Stimulated activated naive CD4-positive, alpha-beta T cell treated with Interleukin-2 at 50 U/mL for 16 hours (primary cell): ENCODE data around the gene GBP7.
"Not testable (repeated sequence)": the region's sequence is repeated elsewhere in the genome, so short reads cannot be mapped to it uniquely, and the experiment has no call there.

ENCODE experiments used
- DNase-seq: peaks from one replicate; lab custom pipeline; 2025; lab: John Stamatoyannopoulos, UW

The GBP7 gene, protein sequence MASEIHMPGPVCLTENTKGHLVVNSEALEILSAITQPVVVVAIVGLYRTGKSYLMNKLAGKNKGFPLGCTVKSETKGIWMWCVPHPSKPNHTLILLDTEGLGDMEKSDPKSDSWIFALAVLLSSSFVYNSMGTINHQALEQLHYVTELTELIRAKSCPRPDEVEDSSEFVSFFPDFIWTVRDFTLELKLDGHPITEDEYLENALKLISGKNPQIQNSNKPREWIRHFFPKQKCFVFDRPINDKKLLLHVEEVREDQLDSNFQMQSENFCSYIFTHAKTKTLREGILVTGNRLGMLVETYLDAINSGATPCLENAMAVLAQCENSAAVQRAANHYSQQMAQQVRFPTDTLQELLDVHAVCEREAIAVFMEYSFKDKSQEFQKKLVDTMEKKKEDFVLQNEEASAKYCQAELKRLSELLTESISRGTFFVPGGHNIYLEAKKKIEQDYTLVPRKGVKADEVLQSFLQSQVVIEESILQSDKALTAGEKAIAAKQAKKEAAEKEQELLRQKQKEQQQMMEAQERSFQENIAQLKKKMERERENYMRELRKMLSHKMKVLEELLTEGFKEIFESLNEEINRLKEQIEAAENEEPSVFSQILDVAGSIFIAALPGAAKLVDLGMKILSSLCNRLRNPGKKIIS

DNA sequence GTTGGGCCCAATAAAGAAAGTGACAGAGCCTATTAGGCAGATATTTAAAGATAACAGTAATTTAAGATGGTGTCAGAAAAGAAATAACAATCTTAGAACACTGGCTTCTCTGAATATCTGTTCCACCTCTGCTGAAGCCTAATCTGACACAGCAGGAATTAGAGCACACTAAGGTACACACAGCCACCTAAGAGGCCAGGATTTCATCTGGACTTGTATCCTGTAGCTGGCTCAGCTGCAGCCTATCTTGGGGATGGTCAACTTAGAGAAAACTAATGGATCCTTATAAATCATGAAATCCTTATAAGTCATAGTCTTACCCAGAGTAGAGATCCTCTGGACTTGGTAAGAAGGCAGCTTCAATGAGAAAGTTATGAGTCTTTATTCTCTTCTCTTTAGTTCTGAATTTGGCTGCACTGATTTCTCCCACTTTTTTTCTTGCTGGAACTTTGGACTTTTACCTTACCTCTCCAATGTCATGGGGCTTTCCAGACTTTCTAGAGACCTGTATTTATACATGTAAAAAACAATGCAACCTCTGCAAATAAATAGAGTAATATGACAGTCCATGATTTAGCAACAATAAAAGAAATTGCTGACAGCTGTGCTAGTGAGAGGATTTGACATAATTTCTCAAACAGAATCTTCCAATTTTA, at the start of gene GBP7:
GBP7 (minus strand) TSS at position 403 of the 656 bp plus-strand sequence. CDS start 4,068 bp downstream, outside the sequence.
- no peak for DNase-seq

DNA sequence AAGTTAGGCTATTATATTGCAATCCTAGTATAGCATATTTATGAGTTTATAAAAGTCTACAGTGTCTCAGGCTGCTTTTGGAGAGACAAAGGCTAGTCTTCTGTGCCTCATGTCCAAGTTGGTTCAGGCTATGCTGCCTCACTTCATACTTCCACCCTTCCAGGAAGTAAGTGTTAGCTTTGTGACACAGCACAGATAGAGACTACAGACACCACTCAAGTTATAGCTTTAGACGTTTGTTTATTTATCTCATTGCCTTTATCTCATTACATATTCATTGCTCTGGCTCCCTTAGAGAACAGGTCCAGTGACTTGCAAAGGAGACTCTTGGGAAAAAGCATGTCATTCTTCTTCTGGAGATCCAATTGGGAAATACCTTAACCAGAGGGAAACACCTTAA, 45.5 kb upstream of the GBP7 start:
- DNase-seq = no peak

DNA sequence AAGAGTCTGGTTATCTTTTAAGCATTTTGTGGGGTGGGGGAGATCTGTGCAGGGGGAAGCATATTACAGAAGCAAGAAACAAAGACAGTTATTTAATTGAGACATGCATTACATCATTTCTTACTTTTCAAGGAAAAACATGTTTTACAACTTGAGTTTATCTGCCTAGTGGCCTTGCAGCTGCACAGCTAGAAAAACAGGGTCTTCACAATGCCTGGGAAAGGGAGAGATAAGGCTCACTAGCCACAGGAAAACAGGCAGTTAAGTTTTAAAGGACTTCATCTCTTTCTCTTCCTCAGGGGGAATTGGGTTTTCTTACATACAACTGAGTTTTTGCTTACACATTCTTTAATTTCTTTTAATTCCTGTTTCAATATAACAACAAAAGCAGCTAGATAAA, 44.0 kb upstream of the GBP7 start:
- not testable (repeated sequence) for DNase-seq

DNA sequence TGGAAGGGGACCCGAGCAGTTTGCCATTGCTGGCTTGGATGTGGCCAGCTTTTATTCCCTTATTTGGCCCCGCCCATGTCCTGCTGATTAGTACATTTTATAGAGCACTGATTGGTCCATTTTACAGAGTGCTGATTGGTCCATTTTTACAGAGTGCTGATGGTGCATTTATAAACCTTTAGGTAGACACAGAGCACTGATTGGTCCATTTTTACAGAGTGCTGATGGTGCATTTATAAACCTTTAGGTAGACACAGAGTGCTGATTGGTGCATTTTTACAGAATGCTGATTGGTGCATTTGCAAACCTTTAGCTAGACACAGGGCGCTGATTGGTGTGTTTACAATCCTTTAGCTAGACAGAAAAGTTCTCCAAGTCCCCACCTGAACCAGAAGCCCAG, 43.1 kb upstream of the GBP7 start:
- DNase-seq = not testable (repeated sequence)

DNA sequence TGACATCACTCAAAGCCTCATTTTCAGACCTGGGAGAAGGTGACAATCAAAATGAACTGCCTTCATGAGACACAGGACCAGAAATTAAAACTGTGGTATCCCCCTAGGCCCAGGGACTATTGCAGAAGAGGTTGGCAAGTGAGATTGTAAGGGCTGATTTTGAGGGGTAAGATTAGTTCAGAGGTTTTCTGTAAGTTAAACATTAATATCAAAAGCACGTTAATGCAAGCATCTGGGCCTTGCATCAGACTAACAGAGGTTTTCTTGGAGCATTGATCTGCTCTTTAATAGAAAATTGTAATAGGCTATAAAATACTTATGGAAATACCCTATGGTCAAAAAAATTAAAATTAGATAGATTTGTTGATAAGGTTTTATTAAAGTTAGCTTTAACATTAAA, 37.5 kb upstream of the GBP7 start:
- DNase-seq = no peak

DNA sequence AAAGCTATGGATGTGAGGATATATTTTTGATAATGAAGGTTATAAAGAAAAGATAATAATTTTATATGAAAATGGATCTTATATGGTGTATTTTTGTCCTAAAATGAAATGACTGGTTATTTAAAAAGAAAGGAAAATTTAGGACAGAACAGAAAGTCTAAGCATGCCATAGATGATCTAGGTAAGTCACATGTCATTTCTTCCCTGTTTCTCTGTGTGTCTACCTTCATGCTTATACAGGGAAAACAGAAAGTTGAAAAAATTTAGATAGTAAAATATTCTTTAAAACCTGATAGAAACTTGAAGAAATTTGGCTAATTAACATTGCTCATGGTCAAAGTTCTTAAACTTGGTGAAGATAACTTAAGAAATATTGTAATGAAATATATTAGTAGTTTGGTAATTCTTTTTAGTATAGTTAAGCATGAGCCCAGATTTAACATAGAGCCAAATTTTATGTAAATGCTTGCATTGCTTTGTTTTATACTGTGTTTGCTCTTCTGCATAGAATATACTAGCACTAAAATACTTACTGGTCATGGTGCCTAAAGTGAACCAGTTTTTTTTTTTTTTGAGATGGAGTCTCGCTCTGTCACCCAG, 35.3 kb upstream of the GBP7 start:
- DNase-seq = no peak

DNA sequence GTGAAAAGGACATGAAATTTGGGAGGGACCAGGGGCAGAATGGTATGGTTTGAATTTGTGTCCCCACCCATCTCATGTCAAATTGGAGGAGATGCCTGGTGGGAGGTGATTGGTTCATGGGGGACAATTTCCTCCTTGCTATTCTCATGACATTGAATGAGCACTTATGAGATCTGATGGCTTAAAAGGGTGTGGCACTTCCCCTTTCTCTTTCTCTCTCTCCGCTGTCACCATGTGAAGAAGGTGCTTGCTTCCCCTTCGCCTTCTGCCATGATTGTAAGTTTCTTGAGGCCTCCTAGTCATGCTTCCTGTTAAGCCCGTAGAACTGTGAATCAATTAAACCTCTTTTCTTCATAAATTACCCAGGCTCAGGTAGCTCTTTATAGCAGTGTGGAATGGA, 30.6 kb upstream of the GBP7 start:
- DNase-seq = no peak

DNA sequence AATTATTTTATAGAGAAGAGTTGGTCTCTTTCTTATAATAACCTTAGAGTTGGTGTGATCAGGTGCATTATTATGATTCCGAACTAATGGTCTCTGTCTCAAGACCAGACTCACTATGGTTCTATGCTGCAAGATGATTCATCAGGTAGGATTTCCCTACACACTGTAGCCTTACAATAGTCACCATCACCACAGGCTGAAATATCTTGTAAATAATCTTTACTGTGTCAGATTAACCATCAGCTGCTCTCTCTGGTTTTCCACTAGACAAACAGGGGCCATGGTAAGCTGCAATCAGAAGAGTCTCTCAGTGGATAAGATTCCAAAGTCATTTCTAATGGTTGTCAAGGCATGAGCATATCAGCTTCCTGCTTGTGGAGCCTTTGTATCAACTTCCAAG, 27.4 kb upstream of the GBP7 start:
- DNase-seq = no peak

DNA sequence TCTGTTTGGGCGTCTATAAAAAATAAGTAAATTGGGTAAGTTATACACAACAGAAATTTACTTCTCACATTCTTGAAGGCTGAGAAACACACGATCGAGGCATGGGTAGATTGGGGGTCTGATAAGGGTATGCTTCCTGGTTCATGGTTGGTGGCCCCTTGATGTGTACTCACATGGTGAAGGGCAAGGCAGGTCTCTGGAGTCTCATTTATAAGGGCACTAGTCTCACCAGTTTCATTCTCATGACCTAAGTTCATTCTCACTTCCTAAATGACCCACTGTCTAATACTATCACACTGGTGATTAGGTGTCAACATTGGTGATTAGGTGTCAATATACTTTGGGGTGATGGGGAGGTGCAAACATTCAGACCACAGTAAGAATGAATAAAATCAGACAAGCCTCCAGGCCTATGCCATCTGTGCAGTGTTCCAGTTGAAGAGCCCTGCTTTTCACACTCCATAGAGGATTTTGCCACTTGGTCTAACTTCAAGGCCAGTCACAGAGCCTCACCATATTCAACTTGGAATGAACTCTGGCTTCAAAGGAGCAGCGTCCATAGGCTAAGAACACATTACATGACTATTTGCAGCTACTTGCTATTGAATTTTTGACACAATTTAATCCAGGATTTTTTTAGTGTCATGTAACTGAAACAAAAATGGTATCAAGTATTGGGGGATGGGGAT, 25.4 kb upstream of the GBP7 start:
- no peak for DNase-seq

DNA sequence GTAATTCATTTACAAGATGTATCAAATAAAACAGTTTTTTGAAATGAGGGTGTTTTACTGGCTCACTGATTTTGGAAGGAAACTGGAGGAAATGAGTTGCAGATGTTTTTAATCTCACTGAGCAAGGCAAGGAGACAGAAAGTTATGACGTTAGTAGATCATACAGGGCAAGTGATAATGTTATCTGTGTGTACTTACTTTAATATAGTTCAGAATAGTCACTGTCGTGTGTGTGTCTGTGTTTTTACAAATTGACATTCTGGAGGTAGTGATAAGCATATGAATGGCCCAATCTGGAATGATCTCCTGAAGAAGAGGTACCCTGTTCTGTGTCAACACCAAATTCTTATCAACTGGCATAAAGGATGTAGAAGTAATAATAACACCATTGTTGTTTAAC, 24.9 kb upstream of the GBP7 start:
- DNase-seq = no peak

DNA sequence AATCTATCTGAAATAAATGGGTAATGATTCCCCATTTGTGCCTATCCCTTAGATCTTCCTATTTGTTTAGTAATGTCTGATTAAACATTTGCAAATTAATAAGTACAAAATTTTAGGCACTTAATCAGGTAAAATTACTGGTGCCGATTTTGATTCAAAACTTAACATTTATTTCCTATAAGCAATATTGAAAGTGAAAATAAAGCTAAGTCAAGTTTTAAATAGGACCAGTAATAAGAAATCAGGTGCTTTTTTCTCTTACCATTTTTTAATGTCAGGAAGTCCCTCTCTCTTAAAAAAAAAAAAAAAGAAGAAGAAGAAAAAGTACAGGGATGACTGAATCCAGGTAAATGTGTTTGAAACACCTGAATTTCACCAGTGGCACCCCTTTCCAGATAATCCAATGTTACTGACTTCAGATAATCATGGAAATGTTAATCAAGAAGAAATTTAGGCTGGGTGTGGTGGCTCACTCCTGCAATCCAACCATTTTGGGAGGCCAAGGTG, 23.8 kb upstream of the GBP7 start:
- no peak for DNase-seq

DNA sequence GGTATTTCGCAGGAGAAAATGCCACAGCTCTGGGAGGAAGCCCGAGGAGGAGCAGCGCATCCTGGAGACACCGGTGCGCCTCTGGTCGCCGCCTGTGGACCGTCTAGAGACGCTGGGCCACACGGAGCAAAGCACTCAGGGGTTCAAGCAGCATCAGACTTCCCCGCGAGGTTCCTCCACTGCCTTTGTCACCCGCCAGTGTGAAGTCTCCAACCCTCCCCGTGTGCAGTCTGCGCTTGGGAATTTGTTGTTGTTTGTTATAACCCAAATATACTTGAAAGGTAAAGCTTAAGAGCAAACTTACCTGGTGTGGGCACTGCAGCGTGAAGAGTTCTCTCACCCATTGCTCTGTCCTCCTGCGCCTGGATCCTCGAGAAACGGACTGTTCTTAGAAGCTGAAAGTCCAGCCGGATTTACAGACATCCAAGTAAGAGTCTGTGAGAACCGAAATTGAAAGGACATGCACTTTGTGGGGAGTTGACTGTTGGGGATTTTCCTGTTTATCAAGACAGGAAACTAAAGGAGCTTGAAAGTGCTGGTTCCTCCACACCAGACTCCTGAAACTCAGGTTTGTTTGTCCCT, 22.8 kb upstream of the GBP7 start, which contains the start of gene GBP4:
GBP4 (minus strand) TSS at position 452 of the 582 bp plus-strand sequence; CDS start at position 344, 108 bp downstream.
- peak; percentile 28 for DNase-seq

DNA sequence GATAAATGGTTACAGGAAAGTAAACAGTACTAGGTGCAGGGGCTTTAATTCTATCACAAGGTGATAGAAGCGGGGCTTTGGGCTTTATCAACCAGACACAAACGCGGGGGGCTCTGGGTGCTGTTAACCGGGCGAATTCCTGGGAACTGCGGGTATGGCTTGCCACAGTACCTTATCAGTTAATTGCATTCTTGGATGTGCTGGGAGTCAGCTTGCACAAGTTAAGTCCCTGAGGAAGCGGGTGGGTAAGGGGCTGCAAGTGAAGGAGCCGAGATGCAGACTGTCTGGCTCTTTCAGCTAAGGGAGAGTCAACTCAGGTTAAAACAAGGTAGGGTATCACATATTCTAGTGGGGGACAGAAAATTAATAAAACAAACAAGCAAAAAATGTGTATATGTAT, 22.3 kb upstream of the GBP7 start:
- DNase-seq = no peak

DNA sequence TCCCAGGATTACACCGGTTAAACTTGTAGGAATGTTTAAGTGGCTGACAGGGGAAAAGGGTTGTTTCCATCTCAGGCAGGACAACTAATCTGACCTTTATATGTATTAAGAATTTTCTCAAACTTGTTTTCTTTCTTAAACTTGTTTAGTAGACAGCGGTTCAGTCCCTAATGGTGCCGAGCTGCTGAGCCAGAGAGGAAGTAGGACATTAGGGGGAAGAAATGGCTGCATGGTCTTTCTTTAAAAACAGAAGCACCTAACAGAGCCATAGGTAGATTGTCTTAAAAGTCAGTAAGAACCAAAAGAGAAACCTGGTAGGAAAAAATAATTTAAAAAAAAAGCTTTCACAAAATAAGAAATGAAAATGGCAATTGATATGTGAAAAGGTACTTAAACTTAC, 19.7 kb upstream of the GBP7 start:
- no peak for DNase-seq

DNA sequence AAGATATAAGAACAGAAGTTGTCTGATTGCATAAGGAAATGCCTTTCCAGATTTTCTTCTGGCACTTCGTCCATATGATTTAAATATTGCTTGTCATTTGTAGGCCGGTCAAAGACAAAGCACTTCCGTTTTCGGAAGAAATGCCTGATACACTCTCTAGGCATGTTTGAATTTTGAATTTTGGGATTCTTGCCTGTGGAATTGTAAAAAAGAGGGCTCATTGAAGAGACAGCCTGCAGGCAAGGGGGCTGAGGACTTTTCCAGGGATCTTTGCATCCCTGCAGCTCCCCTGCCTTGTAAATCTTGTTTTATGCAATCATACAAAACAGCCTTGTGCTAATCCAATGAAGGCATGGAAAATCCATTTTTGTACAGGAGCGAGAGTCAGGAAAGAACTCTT, 15.5 kb upstream of the GBP7 start:
- DNase-seq = no peak

DNA sequence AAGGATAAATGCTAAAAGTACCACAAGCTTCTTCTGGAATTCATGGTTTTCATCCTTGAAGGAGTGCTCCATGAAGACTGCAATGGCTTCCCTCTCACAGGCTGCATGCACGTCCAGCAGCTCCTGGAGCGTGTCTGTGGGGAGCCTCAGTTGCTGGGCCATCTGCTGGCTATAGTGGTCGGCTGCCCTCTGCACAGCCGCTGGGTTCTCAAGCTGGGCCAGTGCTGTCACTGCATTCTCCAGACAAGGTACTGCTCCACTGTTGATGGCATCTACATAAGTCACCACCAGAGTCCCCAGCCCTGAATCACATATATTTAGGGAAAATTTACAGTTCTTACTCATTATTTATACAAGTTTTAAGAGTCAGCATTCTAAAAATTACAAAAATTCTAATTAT, 14.2 kb upstream of the GBP7 start:
- DNase-seq = no peak

DNA sequence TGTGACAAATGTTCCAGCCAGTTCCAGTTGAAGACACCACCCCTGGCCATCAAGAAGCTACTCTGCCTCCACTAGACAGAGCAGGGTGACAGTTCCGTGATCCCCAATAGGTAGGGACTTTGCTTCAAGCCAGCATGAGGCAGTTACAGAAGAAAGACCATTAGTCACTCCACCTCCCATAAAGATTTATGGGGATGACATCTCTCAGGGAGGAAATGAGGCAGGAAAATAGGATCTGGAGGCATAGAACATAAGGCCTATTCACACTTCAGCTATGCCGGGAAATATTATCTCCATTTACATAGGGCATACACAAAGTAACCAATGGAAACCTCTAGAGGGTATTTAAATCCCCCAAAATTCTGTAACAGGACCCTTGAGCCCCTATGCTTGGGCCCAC, 3.5 kb upstream of the GBP7 start:
- DNase-seq = no peak

DNA sequence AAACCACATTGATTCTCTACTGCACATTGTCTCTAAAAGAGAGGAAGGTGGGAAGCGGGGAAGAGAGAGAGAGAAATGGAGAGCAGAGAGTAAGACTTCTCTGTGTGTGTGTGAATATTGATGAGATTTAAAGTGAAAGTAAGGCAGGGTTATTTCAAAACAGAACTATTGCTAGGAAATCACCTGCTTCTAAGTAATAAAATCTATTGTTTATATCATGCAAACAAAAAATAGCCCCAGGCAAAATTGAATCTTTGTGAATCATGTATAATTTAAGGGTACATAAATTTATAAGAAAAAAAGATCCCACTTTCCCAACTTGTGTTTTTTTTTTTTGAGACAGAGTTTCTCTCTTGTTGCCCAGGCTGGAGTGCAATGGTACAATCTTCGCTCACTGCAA, 1.2 kb upstream of the GBP7 start:
- no peak for DNase-seq

DNA sequence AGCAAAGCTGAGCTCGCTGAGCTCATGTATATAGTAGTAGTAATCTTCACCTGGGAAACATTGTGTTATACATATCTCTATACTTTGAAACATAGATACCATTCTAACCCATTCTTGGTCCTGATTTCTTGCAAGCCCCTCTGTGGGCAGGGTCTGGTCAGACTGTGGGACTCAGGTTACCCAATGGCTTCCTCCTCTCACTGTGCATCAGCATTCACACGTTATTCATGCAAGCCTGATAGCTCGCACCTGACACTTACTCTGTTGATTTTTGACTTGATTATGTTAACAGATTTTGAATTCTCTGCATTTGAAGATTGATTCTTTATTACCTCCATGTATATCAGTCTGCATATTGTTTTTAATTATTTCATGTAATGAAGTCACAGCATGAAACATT, 1.3 kb downstream of the GBP7 start:
- no peak for DNase-seq

DNA sequence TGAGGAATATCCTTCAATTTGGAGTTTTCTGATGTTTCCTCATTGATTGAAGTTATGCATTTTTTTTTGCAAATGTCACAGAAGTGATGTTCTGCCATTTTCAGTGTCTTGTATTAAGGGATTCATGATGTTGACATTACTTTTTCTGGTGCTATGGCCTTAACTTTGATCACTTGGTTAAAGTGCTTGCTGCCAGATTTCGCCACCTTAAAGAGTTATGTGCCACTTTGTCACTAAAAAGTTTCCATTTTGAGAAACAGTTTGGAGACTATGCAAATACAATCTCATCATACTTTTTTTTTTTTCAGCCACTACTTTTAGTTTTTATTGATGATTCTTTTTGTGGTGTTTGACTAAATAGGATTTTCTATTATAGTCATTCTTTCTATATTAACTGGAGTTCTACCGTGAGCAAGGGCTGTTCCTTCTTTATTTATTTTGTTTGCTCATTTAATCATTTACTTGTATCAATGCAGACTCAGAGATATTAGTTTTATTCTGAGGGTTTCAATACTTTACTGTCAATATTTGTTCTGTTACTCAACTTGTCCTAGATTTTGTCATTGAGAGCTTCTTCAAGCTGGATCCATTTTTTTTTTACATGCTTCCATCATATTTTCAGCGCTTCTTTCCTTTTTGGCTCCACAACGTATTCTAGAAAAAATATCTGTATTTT, 3.2 kb downstream of the GBP7 start:
- DNase-seq = no peak

DNA sequence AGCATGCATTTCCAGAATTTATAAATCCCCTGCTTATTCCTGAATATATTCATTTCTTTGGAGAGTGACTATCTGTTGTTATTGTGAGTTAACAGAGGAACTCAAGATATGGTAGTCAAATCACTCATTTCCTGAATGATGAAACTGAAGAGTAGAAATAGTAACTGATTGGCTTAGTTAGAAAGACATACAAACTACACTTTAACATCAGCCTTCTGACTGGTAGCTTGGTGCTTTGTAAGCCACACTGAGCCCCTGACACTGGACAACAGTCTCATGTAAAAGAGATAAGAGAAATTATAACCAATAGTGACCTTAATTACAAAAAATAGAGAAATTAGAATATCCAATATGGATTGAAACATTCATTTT, 4.8 kb downstream of the GBP7 start:
- no peak for DNase-seq
